ENCODE measurements around the gene RBM4B. TPM values are rescaled to one million over a fixed set of nuclear protein-coding genes. Genes with fewer than 3 reads are reported as not detected.

The RBM4B gene
- total and polyA plus RNA-seq, 2 experiments from 2014 or later = 28.0 to 31.0 TPM

GRCh38 chr11:66625752-66626149 is 51.9 kb downstream of the RBM4B start:
- Mint-ChIP-seq H3K4me3 (no peak overlapping the region), H3K36me3 (ENCODE audit: low read depth) (peaks cover 89% of the 10 kb centered on the region)
- no peak for ATAC-seq

GRCh38 chr11:66625041-66625751 is 52.5 kb downstream of the RBM4B start:
- Mint-ChIP-seq H3K4me3 (no peak overlapping the region), H3K9me3 (no peaks in the 10 kb centered on the region), H3K36me3 (ENCODE audit: low read depth) (peaks cover 90% of the 10 kb centered on the region), H3K27ac (no peak overlapping the region), H3K4me1 (peaks cover 6% of the 10 kb centered on the region; the same call in 2 of the 3 replicates), H3K27me3 (ENCODE audit: insufficient read depth, low read depth, poor library complexity) (peaks cover 8% of the 10 kb centered on the region)
- Histone ChIP-seq H3K9me2 (ENCODE audit: insufficient read depth) (no peaks in the 10 kb centered on the region), H3K4me3 (no peak overlapping the region), H3F3A (replicated peaks; ENCODE audit: low read depth) (peaks cover 23% of the 10 kb centered on the region), H3K27me3 (ENCODE audit: insufficient read depth) (no peaks in the 10 kb centered on the region), H3K79me2 (replicated peaks; ENCODE audit: insufficient read depth) (peaks cover 100% of the 10 kb centered on the region), H2AFZ (no peak overlapping the region), H3K27ac (ENCODE audit: low read depth) (no peak overlapping the region), H3K4me1 (ENCODE audit: insufficient read depth) (0 out of 2 replicates have a peak, but pooled peaks cover 8% of the 10 kb centered on the region), H3K36me3 (ENCODE audit: insufficient read depth) (peaks cover 48% of the 10 kb centered on the region), H4K20me1 (replicated peaks; ENCODE audit: insufficient read depth) (peaks cover 82% of the 10 kb centered on the region), H3K4me2 (no peak overlapping the region)
- DNase-seq (ENCODE audit: low spot score) (no peak), ATAC-seq (no peak)
- TF ChIP-seq STAT1 (IDR thresholded peaks at IDR 0.05; ENCODE audit: unreplicated experiment) = no peak
- no peak for TF ChIP-seq EZH2phosphoT487 (IDR thresholded peaks at IDR 0.05; ENCODE audit: unreplicated experiment)
- TF ChIP-seq JUNB (IDR thresholded peaks at IDR 0.05; ENCODE audit: unreplicated experiment) = no peak
- no peak for TF ChIP-seq POLR2AphosphoS5 (IDR thresholded peaks at IDR 0.05; ENCODE audit: low read depth)
- no peak for TF ChIP-seq ZNF114 (CRISPR knock-in tag; IDR thresholded peaks at IDR 0.05)
- no peak for TF ChIP-seq REST (IDR thresholded peaks at IDR 0.05; ENCODE audit: unreplicated experiment)

More at GRCh38 chr11:66625752-66626149, 51.9 kb downstream of the RBM4B start:
- Histone ChIP-seq H3K36me3 (ENCODE audit: insufficient read depth) (peaks cover 53% of the 10 kb centered on the region), H4K20me1 (replicated peaks; ENCODE audit: insufficient read depth) (peaks cover 79% of the 10 kb centered on the region), H3K27ac (ENCODE audit: low read depth) (no peak overlapping the region), H3K9me2 (ENCODE audit: insufficient read depth) (no peaks in the 10 kb centered on the region), H3K4me2 (no peak overlapping the region), H2AFZ (no peak overlapping the region), H3K79me2 (replicated peaks; ENCODE audit: insufficient read depth) (peaks cover 100% of the 10 kb centered on the region), H3K4me3 (no peak overlapping the region), H3K27me3 (ENCODE audit: insufficient read depth) (no peaks in the 10 kb centered on the region), H3K4me1 (ENCODE audit: insufficient read depth) (0 out of 2 replicates have a peak, but pooled peaks cover 3% of the 10 kb centered on the region), H3F3A (replicated peaks; ENCODE audit: low read depth) (peaks cover 27% of the 10 kb centered on the region)
- Mint-ChIP-seq H3K9me3 (no peaks in the 10 kb centered on the region), H3K4me1 (peaks cover 6% of the 10 kb centered on the region; the same call in 2 of the 3 replicates), H3K27me3 (ENCODE audit: insufficient read depth, low read depth, poor library complexity) (peaks cover 8% of the 10 kb centered on the region), H3K27ac (no peak overlapping the region)
- no peak for DNase-seq (ENCODE audit: low spot score)
- TF ChIP-seq CTCF (conservative IDR thresholded peaks at IDR 0.05; ENCODE audit: low read depth in 2 of 2) (no peak), CREB1 (CRISPR knock-in tag; IDR thresholded peaks at IDR 0.05; ENCODE audit: low read depth) (no peak), STAT1 (IDR thresholded peaks at IDR 0.05; ENCODE audit: unreplicated experiment) (no peak)
